Transverse colon (tissue), 4 donors: ENCODE measurements around the gene OAS3.

Experiments used
- EP300 ChIP-seq: sonication (generic); formaldehyde crosslinking; IDR thresholded peaks from one replicate; pipeline ENCODE4 v1.6.1; 2017; ENCODE audit warnings: antibody characterized with exemption, low read depth
- POLR2A ChIP-seq: fragments of 450-650 bp; IDR thresholded peaks from one replicate; pipeline ENCODE4 v1.6.1; 2016; ENCODE audit warnings: antibody characterized with exemption, mild to moderate bottlenecking, moderate library complexity
- POLR2AphosphoS5 ChIP-seq, 3 donors: sonication (generic); formaldehyde crosslinking; IDR thresholded peaks; one replicate each; pipeline ENCODE4 v1.6.1; 2016; ENCODE audit warnings: antibody characterized with exemption in 3 of 3
- TF ChIP-seq, protein P1 (sequence below), 5 experiments: fragments of 200-600 bp in 3 of 5; fragments of 450-650 bp in 2 of 5; sonication (generic) in 3 of 5; IDR thresholded peaks; 1 replicate in 2 of 5; 2 replicates in 3 of 5; pipeline ENCODE4 v1.5.1; 2016 to 2017; ENCODE audit warnings: antibody characterized with exemption in 5 of 5, inconsistent platforms in 3 of 5, mild to moderate bottlenecking in 2 of 5, moderate library complexity in 1 of 5

GRCh38 chr12:112939761-112940381 is 1.6 kb downstream of the OAS3 start:
- TF ChIP-seq POLR2AphosphoS5 (IDR thresholded peaks at IDR 0.05): no peak
- no peak for TF ChIP-seq POLR2A
- TF ChIP-seq, protein P1, sequence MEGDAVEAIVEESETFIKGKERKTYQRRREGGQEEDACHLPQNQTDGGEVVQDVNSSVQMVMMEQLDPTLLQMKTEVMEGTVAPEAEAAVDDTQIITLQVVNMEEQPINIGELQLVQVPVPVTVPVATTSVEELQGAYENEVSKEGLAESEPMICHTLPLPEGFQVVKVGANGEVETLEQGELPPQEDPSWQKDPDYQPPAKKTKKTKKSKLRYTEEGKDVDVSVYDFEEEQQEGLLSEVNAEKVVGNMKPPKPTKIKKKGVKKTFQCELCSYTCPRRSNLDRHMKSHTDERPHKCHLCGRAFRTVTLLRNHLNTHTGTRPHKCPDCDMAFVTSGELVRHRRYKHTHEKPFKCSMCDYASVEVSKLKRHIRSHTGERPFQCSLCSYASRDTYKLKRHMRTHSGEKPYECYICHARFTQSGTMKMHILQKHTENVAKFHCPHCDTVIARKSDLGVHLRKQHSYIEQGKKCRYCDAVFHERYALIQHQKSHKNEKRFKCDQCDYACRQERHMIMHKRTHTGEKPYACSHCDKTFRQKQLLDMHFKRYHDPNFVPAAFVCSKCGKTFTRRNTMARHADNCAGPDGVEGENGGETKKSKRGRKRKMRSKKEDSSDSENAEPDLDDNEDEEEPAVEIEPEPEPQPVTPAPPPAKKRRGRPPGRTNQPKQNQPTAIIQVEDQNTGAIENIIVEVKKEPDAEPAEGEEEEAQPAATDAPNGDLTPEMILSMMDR (IDR thresholded peaks at IDR 0.05): no peak
- no peak for TF ChIP-seq EP300
